Caki2 (cell line): ENCODE results near the gene FAM136A. TPM values are rescaled to one million over a fixed set of nuclear protein-coding genes. Genes with fewer than 3 reads are reported as not detected.
"Not testable (repeated sequence)": the region's sequence is repeated elsewhere in the genome, so short reads cannot be mapped to it uniquely, and the experiment has no call there.

Experiments
- DNase-seq: peaks from one replicate; pipeline ENCODE4 v3.0.0-alpha.2; 2015; ENCODE audit warnings: low read depth
- in situ Hi-C: cut with HindIII; loops from 2 replicates; pipeline ENCODE4 v1.10.0; 2016; ENCODE audit warnings: low sequenced_read_pairs, low pct_unique_long_range_greater_than_20kb, mixed read lengths
- total RNA-seq: library from RNA; depleted of rRNA; stranded (reverse); fragments of >200 nt; shearing (Covaris generic); gene quantifications from 2 replicates; pipeline ENCODE4 v1.2.3, GENCODE V29; 2014; ENCODE audit warnings: low replicate concordance

The FAM136A gene
- total RNA-seq, 1 experiment from 2014 or later, result 56.1 TPM

DNA sequence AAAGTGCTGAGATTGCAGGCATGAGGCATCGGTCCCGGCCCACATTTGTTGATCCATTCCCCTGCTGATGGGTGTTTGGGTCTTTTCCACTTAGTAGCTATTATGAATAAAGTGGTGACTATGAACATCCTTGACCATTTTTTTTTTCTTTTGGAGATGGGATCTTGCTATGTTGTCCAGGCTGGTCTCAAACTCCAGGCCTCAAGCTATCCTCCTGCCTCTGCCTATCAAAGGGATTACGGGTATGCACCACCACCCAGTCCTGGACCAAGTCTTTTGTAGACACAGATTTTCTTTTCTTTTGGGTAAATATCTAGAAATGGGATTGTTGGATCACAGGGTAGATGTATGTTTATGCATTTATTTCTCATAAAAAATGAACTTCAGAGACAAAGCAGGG, 1.3 kb upstream of the FAM136A start:
- DNase-seq, result no peak
- in situ Hi-C loops, result no loop called here

DNA sequence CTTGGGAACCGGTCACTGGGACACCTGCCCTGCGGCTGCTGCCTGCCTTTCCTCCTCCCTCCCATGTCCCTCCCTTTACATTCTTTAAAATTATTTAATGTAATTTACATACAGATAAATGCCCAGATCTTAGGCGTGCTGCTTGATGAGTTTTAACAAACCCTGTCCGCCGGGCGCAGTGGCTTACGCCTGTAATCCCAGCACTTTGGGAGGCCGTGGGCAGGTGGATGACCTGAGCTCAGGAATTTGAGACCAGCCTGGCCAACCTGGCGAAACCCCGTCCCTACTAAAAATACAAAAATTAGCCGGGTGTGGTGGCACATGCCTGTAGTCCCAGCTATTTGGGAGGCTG, 304 bp upstream of the FAM136A start:
- in situ Hi-C loops, DNase-seq: not testable (repeated sequence)

DNA sequence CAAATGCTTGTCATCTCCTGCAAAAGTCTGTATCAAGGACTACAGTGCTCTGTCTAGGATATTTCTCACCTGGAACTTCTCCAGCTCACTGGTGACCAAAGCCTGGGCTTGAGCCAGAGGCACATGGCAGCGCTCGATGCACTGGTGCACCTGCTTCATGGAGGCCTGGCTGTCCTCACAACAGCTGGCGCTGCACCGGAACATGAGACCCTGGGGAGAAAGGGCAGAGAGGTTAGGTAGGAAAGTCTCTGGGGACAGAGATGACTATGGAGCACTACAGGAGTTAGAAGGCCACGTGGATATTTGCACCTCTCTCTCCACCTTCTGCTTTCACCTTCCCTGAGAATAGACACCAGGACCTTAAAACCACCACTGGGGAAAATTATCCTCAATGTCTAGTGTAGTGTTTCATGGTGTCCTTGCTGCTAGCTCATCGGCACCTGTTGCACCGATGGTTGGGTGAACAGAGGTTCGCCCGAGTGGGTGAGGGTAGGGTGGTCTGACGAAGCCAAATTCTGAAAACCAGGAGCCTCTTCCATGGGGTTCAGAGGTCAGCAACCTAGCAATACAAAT, 1.0 kb downstream of the FAM136A start:
- DNase-seq, result no peak
- in situ Hi-C loops, result no loop called here

DNA sequence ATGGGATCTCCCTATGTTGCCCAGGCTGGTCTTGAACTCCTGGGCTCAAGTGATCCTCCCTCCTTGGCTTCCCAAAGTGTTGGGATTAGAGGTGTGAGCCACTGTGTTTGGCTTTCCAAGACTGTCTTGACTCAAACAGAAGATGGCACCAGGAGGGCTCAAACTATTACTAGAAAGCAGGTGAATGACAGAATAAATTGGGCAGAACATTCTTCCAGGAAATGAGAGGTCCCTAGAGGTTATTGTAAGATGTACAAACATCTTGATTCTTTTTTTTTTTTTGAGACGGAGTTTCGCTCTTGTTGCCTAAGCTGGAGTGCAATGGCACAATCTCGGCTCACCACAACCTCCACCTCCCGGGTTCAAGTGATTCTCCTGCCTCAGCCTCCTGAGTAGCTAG, 4.0 kb downstream of the FAM136A start:
- DNase-seq, in situ Hi-C loops: not testable (repeated sequence)

DNA sequence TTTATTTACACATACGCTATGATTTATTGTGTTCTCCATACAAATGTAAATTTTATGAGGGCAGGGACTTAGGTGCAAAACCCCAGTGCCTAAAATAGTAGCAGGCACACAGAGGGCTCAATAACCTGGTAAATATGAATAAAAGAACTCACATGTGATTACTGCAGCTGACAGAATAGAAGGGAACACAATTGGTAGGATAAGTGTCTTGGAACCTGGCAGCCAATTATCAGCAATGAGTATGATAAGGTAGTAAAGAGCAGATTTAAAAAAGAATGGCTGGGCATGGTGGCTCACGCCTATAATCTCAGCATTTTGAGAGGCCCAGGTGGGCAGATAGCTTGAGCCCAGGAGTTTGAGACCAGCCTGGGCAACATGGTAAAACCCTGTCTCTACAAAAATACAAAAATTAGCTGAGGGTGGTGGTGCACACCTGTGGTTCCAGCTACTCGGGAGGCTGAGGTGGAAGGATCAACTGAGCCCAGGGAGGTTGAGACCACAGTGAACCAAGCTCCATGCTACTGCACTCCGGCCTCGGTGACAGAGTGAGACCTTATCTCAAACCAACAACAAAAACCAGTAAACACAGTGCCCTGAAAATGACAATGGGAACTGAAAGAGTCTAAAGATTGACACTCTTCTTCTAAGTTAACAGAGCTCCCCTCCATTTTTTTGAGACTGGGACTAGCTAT, 18.2 kb downstream of the FAM136A start:
- in situ Hi-C loops, result no loop called here
- no peak for DNase-seq

DNA sequence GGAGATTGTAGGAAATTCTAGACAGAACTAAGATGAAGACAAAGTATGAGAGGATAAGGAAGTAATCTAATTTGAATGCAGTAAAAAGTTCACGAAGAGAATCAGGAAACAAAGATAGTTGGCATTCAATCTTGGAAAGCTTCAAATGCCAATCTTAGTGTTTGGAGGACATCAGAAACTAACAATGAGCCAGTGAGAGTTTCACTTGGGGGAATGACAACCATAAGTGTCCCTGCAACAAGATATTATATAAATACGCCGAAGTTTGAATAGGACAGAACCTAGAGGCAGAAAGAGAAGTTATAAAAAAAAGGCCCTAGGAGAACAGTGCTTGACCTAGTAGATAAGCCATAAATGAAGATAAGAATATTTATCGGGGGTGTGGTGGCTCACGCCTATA, 19.4 kb downstream of the FAM136A start:
- in situ Hi-C loops, result no loop called here
- no peak for DNase-seq

DNA sequence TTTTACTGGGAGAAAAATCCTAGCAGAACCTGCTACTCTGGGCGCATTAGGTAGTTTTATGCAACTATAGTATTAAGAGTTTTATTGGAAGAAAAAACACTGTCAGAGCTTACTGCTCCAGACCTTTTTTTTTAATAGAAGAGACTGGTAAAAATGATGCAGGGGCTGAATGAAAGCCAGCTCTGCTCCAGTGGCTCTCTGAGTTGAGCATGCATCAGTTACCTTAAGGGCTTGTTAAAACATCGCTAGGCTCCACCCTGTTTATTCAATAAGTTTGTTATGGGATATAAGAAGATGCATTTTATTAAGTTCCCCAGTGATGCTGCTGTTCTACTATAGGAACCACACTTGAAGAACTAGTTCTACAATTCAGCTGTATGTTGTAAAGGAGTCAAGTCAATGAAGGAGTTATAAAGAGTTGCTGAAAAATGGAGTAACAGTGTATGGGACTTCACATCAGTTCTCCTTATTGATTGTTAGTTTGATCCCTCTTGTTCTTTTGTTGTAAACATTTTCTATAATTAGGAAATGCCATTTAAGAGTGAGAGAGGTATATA, 21.5 kb downstream of the FAM136A start:
- in situ Hi-C loops, result no loop called here
- no peak for DNase-seq

DNA sequence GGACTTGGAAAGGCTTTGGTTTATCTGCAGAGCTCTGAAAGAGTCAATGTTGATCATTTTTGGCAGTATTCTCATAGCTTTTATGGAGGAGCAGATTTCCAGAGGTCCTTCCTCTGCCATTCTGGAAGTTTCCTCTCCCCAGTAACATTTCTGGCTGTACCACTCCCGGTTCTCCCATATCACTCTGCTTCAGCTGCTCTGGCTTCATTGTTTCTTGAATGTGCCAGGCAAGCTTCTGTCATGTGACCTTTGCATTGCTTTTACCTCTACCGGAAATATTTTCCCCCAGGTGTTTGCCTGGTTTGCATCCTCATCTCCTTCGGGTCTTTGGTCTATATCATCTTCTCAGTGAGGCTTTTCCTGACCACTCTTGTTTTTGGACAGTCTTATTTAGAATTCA, 31.5 kb downstream of the FAM136A start:
- in situ Hi-C loops, result no loop called here
- no peak for DNase-seq

DNA sequence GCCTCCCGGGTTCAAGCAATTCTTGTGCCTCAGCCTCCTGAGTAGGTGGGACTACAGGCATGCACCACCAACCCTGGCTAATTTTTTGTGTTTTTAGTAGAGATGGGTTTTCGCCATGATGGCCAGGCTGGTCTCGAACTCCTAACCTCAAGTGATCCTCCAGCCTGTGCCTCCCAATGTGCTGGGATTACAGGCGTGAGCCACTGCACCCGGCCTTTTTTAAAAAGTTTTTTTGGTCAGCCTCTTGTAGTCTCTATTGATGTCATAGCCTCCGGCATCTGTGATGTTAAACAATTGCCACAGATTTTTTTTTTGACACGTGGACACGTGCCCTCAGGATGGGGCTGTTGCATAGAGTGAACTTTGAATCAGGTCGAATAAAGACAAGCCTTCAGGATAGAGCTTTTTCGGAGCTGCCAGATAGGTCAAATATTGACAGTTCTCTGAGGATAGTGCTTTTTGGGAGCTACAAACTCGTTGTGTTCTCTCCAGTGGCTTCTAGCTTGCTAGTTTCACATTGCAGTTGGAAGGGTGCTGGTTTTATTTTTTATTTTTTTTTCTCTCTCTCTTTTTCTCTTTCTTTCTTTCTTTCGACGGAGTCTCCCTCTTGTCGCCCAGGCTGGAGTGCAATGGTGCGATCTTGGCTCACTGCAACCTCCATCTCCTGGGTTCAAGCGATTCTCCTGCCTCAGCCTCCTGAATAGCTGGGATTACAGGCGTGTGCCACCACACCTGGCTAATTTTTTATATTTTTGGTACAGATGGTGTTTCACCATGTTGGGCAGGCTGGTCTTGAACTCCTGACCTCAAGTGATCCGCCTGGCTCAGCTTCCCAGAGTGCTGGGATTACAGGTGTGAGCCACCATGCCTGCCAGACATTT, 32.2 kb downstream of the FAM136A start:
- DNase-seq, in situ Hi-C loops: not testable (repeated sequence)

DNA sequence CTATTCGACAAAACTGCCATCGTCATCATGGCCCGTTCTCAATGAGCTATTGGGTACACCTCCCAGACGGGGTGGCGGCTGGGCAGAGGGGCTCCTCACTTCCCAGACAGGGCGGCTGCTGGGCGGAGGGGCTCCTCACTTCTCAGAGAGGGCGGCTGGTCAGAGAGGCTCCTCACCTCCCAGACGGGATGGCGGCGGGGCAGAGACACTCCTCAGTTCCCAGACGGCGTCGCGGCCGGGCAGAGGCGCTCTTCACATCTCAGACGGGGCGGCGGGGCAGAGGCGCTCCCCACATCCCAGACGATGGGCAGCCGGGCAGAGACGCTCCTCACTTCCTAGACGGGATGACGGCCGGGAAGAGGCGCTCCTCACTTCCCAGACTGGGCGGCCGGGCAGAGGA, 34.9 kb downstream of the FAM136A start:
- in situ Hi-C loops, DNase-seq: not testable (repeated sequence)

DNA sequence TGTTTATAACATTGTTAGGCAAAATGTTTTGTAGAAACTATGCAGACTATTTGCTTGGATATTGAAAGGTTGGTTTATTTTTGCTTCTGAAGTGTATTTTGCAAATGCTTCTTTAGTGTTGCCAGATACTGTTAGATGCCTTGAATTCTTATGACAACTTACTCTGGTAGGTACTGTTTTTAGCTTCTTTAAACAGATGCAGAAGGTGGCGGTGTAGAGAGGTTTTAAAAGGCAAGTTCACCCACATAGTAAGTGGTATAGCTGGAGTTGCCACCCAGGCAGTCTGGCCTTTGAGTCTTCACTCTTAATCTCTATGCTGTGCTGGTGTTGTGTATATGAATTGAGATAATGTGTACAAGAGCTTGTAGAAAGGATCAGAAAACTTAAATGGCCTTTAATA, 40.4 kb downstream of the FAM136A start:
- in situ Hi-C loops, result no loop called here
- DNase-seq, result no peak

DNA sequence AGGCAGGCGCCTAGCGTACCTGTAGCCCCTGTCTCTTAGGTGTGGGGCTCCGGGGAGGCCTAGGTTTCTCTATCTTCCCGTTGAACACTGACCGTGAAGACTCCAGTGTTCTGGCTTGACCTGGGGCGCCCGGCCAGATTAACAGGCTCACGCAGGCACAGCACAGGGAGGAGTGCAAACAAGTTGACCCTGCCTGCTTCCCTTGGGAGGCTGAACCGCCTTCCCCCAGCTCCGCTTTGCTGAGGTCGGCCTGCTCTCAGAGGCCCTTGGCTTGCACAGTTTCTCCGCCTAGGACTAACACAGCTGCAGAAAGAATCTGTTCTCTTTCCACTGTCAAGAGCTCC, 43.4 kb downstream of the FAM136A start:
- no peak for DNase-seq
- in situ Hi-C loops, result no loop called here

DNA sequence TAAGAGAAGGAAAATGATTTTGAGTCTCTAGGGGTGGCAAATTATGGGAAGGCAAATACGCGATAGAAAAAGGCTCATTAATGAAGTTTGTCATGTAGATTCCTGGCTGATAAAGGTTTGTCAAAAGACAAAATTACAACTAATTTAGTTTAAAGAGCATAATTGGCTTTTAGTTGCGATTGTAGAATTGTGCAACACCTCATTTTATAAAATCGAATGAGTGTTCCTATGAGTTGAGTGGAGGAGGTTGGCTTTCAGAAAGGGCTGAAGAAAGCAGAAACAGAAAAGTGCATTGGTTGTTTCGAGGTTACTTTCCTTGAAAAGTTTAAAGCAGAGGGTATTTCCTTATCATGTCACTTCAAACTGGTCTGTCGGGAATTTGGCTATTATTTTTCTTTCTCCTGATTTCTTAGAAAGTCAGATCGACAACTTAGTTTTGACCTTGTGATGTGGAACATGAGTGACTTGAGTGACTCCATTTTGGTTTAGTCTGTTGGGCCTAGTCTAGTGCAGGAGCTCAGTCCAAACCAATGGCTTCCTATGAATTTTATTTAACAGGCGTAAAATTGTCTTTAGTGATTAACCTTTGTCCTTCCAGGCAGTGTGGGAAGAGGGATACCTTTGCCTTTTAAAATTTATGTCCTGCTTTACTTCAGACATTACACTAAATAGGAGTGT, 46.1 kb downstream of the FAM136A start:
- DNase-seq, result no peak
- in situ Hi-C loops, result no loop called here

DNA sequence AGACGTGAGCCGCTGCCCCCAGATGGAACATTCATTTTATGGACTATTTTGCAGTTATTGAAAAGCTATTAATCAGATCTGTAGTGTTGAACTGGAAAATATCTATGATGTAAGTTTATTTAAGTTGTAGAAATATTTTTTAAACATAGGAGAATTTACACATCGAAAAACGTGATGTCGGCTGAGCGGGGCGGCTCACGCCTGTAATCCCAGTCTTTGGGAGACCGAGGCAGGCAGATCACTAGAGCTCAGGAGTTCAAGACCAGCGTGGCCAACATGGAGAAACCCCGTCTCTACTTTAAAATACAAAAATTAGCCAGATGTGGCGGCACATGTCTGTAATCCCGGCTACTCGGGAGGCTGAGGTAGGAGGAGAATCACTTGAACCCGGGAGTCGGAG, 51.4 kb downstream of the FAM136A start:
- DNase-seq, result no peak
- in situ Hi-C loops, result no loop called here

DNA sequence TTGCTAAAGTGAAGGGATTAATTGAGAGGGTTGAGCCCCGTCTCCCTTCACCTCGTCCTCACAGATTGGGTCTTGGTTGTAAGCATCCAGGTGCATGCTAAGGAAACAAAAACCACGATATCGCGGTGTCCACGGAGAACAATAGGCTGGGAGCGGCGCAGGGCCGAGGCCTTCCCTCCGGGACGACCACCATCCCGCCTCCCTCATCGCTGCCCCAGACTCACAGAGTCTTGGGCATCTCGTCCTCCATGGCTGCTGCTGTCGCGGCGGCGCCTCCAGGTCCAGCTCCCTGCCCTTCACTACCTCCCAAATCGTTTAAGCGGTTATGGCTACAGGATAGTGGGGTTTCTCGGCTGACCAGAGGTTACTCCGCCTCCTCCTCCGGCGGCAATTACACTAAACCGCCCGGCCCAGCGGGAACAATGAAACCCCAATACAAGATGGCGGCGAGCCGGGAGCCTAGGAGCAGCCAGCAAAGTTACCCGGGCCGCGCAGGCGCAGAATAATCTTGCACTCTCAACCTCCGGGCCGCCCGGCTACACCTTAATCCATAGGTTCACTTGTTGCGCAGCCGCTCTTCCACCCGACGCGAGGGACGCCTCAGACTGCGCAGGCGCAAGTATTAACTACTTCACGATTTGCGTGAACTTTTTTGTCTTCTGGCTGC, 53.6 kb downstream of the FAM136A start, which contains the start of gene TIA1:
Gene TIA1 (minus strand): TSS at position 448 of the 667 bp plus-strand sequence. CDS start 198 bp downstream, at position 250.
- peak; percentile 95 for DNase-seq
- in situ Hi-C loops, result no loop called here

DNA sequence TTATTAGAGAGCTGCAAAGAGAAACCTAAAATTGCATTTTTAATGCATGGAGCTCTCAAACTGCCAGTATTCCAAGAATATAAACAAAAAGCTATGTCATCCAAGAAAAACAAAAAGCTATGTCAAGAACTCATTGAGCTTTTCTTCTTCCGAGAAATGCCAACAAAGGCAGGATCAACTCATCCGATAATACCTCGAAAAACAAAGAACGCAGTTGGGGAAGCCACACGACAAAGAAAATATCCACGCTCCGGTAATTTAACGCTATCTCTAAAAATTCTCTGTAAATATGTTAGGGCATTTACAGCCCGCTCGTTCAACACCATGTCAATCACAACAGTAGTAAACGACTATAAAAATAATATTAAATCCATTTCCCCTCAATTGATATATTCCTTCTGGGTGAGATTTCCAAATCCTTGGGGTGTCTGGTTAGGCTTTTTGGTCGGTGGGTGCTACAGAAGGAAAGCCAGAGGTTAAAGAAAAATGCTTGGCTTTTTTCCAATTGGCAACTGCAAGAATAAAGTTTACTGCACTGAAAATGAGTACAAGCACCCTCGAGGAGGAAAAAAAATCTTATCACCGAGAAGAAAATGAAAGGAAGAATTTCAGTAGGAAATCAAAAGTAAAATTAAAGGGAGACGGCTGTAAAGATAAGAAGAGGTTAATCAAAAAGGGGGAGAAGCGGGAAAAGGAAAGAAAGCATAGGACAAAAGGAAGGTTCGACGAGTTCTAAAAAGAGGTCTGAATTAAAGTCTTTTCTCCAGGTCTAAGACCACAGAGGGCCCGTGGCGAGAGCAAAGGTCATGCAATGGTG, 54.3 kb downstream of the FAM136A start:
- in situ Hi-C loops, result no loop called here
- DNase-seq, result no peak
